Activated CD8-positive, alpha-beta memory T cell treated with anti-CD3 and anti-CD28 coated beads for 24 hours (primary cell): ENCODE data around the gene NSA2.
A peak's percentile ranks its signal among the peaks of the same experiment; 100 is the strongest.
"Not testable (repeated sequence)": the region's sequence is repeated elsewhere in the genome, so short reads cannot be mapped to it uniquely, and the experiment has no call there.

Experiments
- DNase-seq: peaks from one replicate; pipeline ENCODE4 v3.0.0-alpha.2; 2020

NSA2 gene

DNA sequence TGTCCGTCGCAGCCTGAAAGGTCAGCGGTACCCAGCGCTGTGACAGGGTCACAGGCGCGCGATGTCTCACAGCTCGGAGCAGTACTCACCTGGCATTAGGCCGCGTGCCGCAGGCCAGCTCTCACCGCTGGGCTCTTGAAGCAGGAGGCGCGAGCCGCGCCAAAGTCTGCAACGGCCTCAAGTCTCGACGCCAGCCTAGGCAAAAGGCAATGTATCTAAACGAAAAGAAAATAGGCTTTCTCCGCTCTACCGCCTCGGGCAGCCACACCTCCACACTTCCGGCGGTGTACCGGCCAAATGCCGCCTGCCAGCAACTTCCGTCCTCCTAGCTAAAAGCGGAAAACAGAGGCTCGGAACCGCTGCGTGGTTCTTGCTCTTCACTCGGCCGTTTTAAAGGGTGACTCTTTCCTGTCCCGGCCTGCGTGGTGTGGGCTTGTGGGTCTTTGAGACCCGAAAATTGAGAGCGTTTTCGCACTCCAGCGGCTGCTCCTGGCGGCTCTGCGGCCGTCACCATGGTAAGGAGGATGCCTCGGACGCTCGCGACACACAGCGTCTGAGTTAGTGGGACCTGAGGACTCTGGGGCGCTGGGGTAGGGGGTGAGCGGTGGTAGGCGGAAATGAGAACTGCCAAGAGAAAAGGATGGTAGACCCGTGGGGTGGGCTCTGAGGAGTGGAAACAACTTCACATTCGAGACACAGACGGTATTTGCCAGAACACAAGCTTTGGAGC is at the start of gene NSA2, which contains the start of gene GFM2:
NSA2 (plus strand) TSS at position 401 of the 730 bp plus-strand sequence; CDS start at position 513, 112 bp downstream.
GFM2 (minus strand) TSS at position 269 of the 730 bp plus-strand sequence. CDS start 3,375 bp downstream, outside the sequence.
- DNase-seq: peak; percentile 97

DNA sequence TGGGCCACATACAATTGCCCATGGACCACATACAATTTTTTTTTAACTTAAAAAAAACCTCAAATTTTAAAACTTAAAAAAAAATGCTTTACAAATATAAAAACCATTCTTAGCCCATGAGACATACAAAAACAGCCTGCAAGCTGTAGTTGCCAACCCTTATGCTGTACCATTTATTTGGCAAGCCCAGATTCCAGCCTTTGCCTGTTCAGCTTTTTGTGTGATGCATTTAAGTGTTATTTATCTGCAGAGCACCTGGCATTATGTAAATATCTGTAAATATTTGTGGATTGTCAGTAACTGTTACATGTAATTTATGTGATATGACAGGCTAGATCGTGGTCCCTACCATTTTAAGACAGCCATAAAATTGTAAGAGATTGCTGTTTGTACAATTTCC is 49.5 kb upstream of the NSA2 start:
- DNase-seq: no peak

DNA sequence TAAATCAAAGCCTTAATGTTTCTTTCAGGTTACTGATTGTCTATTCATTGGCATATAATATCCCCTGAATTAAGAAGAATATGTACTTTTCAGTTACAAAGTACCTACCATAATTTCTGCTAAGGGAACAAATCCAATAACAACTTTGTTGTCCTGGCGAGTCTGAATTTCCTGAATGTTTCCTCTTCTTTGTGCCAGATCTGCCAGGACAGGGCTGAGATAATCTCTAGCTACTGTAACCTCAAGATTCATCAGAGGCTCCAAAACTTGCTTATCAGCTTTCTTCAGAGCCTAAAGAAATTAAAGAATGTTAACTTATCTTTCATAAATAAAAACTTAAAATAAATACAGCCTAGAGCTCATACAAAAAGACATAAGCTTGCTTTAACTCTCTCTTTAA is 44.8 kb upstream of the NSA2 start:
- DNase-seq: no peak

DNA sequence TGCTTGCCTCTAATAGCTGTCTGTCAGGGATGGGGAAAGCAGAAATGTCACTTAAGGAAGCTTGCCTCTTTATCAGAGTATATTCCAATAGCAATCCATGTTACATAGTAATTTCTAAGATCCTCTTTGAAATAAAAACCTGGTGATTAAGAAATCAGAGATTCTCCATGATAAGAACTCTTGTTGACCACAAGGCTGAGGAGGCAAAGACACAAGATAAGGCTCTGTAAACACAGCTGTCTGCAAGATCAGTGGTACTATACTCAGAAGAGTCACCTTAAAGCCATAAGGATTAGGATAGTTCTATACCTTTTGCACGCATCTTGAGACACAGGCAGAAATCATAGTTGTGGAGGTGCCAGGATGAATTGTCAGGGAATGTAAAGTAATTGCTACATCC is 41.7 kb upstream of the NSA2 start:
- DNase-seq: no peak

DNA sequence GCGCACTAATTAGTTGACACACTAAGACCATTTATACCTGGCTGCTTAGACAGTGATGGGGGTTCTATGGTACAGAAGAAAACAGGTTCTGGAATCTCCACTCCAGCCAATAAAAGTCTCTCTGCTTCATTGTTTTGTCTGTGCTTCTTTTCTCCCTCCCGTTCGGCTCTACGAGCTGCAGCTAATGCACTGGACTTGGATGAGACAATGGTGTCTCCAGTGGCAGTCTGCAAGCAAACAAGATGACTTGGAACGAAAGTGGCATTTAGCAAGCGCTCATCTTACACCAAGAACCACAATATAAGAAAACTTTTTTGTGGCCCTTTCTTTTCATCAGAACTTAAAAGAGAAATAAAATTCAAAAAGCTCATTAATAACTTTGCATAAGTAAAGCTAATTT is 30.3 kb upstream of the NSA2 start:
- no peak for DNase-seq

DNA sequence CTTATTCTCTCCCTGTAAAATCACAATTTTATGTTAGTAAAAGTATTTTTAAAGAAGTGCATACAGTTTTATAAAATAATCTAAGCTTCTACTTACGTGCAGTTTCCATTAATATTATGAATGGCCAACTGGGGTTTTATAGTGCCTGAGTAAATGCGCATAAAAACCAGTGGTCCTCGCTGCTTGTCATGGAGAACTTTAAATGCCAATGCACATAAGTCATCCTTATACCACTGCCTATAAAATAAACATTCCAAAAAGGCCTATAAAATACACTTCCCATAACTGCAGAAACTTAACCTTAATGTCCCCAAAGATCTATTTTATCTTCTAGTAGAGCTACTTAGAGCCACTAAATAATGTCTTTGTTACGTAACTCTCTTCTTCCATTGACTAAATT is 28.6 kb upstream of the NSA2 start:
- no peak for DNase-seq

DNA sequence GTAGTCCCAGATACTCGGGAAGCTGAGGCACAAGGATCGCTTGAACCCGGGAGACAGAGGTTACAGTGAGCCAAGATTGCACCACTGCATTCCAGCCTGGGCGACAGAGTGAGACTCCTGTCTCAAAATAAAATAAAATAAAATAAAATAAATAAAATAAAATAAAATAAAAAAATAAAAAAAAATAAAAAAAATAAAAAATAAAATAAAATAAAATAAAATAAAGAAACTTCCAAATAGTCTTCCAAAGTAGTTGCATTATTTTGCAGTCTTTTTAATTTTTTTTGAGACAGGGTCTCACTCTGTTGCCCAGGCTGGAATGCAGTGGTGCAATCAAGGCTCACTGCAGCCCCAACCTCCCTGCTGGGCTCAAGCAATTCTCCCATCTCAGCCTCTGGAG is 18.3 kb upstream of the NSA2 start:
- DNase-seq: not testable (repeated sequence)

DNA sequence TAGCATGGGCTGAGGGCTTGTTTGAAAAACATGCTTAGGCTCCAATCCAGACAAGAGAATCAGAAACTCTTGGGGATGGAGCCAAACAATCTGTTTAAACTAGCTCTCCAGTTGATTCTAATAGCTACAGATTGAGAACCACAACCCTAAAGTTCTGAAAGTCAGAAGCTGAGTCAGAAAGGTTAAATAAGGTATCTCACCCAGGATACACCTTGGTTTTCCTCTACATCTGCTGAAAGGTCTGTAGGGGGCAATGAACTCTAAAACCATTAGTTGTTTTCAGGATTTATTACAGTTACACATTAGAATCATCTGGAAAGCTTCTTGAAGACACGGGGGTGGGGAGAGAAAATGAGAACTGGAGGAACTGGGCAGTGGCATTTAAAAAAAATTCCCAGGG is 5.8 kb upstream of the NSA2 start:
- no peak for DNase-seq

DNA sequence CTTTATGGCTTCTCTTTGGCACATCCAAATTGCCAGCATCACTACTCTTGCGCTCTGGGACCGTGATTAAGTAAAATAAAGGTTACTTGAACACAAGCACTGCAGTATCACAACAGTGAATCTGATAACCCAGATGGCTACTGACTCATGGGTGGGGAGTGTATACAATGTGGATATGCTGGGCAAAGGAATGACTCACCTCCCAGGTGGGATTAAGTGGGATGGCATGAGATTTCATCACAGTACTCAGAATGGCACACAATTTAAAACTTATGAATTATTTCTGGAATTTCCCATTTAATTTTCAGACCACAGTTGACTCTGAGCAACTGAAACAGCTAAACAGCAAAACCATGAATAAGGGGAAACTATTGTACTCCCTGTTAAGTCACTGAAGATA is 4.5 kb upstream of the NSA2 start:
- DNase-seq: no peak

DNA sequence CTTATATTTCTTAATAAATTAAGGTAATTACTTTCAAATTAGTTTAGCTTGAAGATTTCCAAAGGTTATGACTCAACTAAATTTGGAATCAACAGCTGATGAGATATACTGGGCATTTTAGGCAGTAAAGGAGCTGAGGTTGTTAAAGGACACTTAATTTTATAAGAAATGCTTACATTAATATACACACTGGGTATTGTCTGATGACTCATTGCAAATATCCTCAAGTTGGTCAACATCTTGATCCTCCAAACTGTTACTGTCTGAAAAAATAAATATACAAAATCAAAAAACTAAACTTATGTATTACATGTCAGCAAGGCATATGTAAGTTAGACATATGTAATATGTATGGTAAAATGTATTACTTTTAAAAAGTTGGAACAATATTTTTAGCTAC is 3.5 kb upstream of the NSA2 start:
- no peak for DNase-seq

DNA sequence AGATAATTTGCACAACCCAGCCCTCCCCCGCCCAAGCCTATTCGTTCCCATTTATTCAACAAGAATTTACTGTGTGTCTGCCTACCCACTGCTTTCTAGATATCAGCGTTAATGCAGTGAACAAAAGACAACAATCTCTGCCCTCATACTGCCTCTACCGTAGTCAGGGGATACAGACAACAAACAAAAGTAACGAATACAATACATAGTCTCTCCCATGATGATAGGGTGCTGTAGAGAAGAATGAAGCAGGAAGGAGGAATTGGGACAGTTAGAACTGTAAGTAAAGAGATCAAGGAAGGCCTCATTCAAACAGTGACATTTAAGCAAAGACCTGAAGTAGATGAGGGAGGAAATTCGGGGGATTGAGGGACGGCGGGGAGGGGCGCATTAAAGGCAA is 1.8 kb upstream of the NSA2 start:
- DNase-seq: no peak

DNA sequence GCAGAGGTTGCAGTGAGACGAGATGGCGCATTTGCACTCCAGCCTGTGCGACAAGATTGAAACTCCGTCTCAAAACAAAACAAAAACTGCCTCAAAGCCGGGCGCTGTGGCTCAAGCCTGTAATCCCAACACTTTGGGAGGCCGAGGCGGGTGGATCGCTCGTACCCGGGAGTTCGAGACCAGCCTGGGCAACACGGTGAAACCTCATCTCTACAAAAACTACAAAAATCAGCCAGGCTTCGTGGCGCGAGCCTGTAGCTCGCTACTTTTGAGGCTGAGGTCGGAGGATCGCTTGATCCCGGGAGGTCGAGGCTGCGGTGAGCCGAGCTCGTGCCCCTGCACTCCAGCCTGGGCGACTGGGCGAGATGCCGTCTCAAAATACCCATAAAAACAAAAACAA is 1.1 kb upstream of the NSA2 start:
- DNase-seq: no peak

DNA sequence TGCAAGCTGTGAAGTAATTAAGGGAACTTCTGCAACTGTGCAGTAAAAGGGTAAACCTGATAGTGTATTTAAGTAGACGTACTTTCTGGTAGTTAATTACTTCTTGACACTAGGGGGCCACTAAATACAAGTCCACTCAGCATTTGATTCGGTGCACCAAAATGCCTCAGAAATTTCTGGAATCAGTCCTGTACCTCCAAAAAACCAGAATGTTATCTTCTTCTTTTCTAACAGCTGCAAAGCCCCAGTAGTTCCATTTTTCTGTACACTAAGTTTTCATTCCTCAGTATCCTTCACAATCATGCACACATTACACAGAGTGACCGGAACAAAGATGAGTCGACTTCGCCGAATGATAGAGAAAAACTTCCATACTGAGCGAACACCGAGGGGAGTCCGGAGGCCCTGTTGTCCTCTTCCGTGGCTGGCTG is 616 bp upstream of the NSA2 start:
- DNase-seq: no peak

DNA sequence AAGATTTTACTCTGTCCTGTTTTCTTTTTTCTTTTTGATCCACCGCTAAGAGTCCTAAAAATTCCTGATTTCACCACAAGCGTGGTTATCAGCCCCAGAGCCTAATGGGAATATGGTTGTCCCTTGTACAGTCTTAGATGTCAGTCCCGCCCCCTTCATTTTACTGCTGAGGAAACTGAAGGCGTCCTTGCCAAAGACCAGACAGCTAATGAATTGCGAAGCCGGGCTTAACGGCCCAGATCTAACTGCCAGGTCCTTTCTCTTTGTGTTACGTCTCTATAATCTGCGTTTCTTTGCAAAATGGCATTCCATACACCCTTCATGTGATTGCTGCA is 497 bp downstream of the NSA2 start:
- DNase-seq: no peak

DNA sequence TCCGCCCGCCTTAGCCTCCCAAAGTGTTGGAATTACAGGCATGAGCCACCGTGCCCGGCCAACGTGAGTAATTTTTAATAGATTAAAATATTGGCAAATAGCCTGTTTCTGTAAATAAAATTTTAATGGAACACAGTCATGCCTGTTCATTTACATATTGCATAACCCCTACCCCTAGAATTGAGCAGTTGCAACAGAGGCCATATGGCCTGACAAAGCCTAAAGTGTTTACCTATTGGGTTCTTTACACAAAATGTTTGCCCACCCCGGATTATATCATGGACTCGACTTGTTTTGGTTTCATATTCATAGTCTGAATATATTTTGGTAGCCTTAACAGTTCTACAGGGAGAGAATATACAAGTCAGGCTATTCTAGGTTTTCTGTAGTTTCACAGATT is 5.3 kb downstream of the NSA2 start:
- DNase-seq: no peak

DNA sequence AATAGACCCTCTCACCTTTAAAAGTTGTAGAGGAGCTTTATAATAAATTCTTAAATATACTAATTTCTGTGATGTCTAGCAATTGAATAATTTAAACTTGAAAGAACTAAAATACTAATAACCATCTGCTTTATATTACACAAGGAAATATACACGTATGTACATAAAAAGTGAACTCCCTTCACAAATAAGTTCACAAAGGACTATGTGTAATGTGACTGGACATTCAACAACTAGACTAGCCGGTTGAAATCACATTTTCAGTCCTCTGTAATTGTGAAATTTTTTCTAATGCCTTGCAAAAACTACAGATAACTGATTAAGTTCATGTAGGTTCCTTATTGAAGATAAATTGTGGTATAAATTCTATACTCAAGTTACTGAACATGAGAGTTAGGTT is 11.6 kb downstream of the NSA2 start:
- DNase-seq: no peak

DNA sequence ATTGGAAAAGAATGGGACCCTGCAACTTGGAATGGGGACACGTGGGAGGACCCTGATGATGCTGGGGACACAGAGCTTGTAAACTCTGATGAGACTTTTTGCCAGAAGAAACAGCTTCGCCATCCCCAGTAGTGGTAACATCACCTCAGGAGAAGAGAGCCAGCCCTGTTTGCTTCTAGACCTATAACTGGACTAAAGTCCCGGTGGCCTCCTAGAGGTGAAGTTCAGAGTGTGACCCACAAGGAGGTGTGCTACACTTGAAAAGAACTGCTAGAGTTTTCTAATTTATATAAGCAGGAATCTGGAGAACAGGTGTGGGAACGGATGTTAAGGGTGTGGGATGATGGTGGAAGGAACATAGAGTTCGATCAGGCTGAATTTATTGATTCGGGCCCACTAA is 19.8 kb downstream of the NSA2 start:
- DNase-seq: no peak

DNA sequence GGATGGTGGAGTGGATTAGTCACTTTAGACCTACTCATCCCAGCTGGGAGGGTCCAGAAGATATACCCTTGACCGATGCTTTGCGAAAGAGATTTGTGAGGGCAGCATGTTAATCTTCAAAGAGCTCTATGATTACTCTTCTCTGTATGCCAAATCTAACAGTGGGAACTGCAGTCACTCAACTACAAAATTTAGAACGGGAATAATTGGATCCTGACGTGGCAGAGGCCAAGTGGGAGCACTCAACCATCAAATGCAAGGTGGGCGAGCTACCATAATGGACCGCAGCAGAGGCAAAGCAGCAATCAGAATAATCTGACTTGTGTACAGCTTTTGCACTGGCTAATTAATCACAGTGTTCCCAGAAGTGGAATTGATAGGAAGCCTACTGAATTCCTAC is 20.4 kb downstream of the NSA2 start:
- DNase-seq: no peak

DNA sequence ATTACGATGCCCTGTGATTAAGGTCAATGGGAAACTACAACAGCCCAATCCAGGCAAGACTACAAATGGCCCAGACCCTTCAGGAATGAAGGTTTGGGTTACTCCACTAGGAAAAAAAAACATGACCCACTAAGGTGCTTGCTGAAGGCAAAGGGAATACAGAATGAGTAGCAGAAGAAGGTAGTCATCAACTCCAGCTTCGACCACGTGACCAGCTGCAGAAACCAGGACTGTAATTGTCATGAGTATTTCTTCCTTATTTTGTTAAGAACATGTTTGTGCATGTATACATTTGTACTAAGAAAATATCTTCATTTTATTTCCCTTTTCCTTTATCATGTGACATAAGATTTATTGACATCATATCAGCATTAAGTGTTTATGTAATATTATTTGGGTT is 24.6 kb downstream of the NSA2 start:
- DNase-seq: not testable (repeated sequence)

DNA sequence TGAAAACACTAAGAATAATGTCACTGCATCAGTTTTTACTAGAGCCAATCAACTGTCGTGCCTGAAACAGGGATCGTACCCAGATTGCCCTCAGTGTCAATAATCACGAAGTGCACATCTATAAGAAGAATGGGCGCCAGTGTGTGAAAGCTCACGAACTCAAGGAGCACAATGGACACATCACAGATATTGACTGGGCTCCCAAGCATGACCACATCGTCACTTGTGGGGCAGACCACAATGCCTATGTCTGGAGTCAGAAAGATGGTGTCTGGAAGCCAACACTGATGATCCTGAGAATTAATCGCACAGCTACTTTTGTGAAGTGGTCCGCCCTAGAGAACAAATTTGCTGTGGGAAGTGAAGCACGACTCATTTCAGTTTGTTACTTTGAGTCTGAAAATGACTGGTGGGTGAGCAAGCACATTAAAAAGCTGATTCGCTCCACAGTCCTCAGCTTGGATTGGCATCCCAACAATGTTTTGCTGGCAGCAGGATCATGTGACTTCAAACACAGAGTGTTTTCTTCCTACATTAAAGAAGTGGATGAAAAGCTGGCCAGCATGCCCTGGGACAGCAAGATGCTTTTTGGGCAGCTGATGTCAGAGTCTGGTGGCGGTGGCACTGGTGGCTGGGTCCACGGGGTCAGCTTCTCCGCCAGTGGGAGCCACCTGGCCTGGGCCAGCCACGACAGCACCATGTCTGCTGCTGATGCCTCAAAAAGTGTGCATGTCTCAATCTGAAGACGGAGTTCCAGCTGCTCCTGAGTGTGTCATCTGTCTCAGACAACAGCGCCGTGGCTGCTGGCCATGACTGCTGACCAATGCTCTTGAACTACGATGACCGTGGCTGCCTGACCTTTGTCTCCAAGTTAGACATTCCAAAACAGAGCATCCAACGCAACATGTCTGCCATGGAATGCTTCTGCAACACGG is 32.2 kb downstream of the NSA2 start:
- DNase-seq: no peak

DNA sequence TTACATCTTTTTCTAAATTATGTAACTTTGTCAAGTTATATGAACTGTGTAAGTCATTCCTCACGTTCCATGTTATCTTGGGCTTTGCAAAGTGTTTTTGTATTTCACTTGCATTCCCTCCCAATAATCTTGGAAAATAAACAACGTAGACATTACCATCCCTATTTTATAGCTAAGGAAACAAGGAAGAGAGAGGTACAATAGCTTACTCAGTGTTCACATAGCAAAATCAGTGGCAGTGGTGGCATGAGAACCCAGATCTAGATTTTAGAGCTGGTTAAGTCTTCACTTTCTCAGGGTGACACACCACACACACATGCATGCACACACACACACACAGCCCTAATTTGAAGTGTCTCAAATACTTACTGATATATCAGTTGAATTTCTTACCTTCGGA is 34.1 kb downstream of the NSA2 start:
- no peak for DNase-seq

DNA sequence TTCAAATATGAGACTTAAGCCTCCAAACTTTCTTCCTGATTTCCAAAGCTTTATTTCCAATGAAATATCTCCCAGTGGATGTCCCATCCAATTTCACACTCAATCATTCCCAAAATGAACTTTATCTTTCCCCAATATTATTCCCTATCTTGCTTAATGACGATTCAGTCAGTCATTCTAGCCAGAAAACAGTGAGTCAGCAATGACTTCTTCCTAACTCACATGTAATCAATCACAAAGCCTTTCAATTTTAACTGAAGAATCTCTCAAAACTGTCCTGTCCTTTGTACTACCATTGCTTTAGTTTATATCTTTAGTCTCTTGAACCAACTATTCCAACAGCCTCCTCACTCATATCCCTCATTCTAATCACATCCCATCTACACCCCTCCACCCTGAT is 34.9 kb downstream of the NSA2 start:
- no peak for DNase-seq

DNA sequence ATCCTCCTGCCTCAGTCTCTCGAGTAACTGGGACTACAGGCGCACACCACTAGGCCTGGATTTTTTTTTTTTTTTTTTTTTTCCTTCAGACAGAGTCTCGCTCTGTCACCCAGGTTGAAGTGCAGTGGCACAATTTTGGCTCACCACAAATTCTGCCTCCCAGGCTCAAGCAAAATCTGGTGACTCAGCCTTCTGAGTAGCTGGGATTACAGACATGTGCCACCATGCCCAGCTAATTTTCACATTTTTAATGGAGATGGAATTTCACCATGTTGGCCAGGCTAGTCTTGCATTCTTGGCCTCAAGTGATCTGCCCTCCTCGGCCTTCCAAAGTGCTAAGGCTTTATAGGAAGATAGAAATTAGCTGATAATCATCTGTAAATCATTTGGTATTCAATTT is 43.9 kb downstream of the NSA2 start:
- no peak for DNase-seq

DNA sequence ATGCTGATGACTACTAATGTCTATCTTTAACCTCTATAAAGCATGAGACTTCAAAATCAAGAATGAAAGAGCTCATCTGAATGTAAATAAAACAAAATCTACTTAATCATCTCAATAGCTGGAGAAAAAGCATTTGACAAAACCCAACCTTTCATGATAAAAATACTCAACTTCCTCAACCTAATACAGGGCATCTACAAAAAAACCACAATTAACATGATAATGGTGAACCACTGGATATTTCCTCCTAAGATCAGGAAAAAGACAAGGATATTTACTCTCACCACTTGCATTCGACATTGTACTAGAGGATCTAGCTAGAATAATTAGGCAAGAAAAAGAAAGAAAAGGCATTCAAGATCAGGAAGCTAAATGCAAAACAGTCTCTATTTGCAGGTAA is 49.8 kb downstream of the NSA2 start:
- DNase-seq: no peak
